ENCODE data around the gene HINT3. TPM values are rescaled to one million over a fixed set of nuclear protein-coding genes. Genes with fewer than 3 reads are reported as not detected.

The HINT3 gene
- total and polyA plus RNA-seq, 5 donors, result 13.0 to 31.0 (median 27.9) TPM

- Histone ChIP-seq H3K4me3 (ENCODE audit: low read length) (peak overlapping the region; percentile 89), H3K27me3 (ENCODE audit: control insufficient read depth, insufficient read depth) (no peaks in the 10 kb centered on the region), H3K4me1 (ENCODE audit: control insufficient read depth, insufficient read depth, low read length) (no peaks in the 10 kb centered on the region), H3K27ac (ENCODE audit: low read length) (peak overlapping the region; percentile 75), H3K9me3 (ENCODE audit: control insufficient read depth, low read length) (no peaks in the 10 kb centered on the region)
- intact Hi-C loops (cut with DNase I), result no loop called here
- ATAC-seq, result no peak
- DNase-seq, result no peak
- WGBS, result 8% methylated on average over 3 of the region's 3 CpGs
Measured at GRCh38 chr6:125985979-125986300, 29.4 kb downstream of the HINT3 start.

GRCh38 chr6:125986301-125987025, 29.9 kb downstream of the HINT3 start, which contains the start of gene TRMT11:
TRMT11 (plus strand) TSS chr6:125986540; CDS start chr6:125986551, 11 bp downstream.
- Histone ChIP-seq H3K27ac (ENCODE audit: low read length) (peak within 1 kb of the TSS; percentile 75), H3K27me3 (ENCODE audit: control insufficient read depth, insufficient read depth) (no peaks in the 10 kb centered on the region), H3K4me1 (ENCODE audit: control insufficient read depth, insufficient read depth, low read length) (no peaks in the 10 kb centered on the region), H3K9me3 (ENCODE audit: control insufficient read depth, low read length) (no peaks in the 10 kb centered on the region), H3K4me3 (ENCODE audit: low read length) (peak within 1 kb of the TSS; percentile 89)
- WGBS, result under 1% methylated on average over 52 of the region's 52 CpGs
- DNase-seq, result peak; percentile 91 to 94 (median 94)
- intact Hi-C loops (cut with DNase I), result no loop called here
- peak; percentile 99 for ATAC-seq

- peak; percentile 4 to 19 for ATAC-seq
- H3K9me3 ChIP-seq (ENCODE audit: control insufficient read depth, low read length), result no peaks in the 10 kb centered on the region
- no peak for DNase-seq
- H3K4me1 ChIP-seq (ENCODE audit: control insufficient read depth, insufficient read depth, low read length), result no peaks in the 10 kb centered on the region
- peak overlapping the region; percentile 89 for H3K4me3 ChIP-seq (ENCODE audit: low read length)
- no peaks in the 10 kb centered on the region for H3K27me3 ChIP-seq (ENCODE audit: control insufficient read depth, insufficient read depth)
- 24% methylated on average over 10 of the region's 10 CpGs for WGBS
- no peak overlapping the region for H3K27ac ChIP-seq (ENCODE audit: low read length)
- intact Hi-C loops (cut with DNase I), result no loop called here
Measured at GRCh38 chr6:125987026-125987617, 30.6 kb downstream of the HINT3 start.

- no peak for DNase-seq
- intact Hi-C loops (cut with DNase I), result no loop called here
- Histone ChIP-seq H3K27ac (ENCODE audit: low read length) (no peak overlapping the region), H3K4me1 (ENCODE audit: control insufficient read depth, insufficient read depth, low read length) (no peaks in the 10 kb centered on the region), H3K27me3 (ENCODE audit: control insufficient read depth, insufficient read depth) (no peaks in the 10 kb centered on the region), H3K4me3 (ENCODE audit: low read length) (no peak overlapping the region), H3K9me3 (ENCODE audit: control insufficient read depth, low read length) (no peaks in the 10 kb centered on the region)
- no peak for ATAC-seq
Measured at GRCh38 chr6:125988280-125988679, 31.7 kb downstream of the HINT3 start.

GRCh38 chr6:125989631-125990030, 33.1 kb downstream of the HINT3 start:
- Histone ChIP-seq H3K27ac (ENCODE audit: low read length) (no peak overlapping the region), H3K4me3 (ENCODE audit: low read length) (no peak overlapping the region), H3K9me3 (ENCODE audit: control insufficient read depth, low read length) (no peaks in the 10 kb centered on the region), H3K27me3 (ENCODE audit: control insufficient read depth, insufficient read depth) (no peaks in the 10 kb centered on the region), H3K4me1 (ENCODE audit: control insufficient read depth, insufficient read depth, low read length) (no peaks in the 10 kb centered on the region)
- no peak for DNase-seq
- WGBS, result 82% methylated on average over 3 of the region's 3 CpGs
- no peak for ATAC-seq
- intact Hi-C loops (cut with DNase I), result no loop called here

GRCh38 chr6:125991653-125992052, 35.1 kb downstream of the HINT3 start:
- intact Hi-C loops (cut with DNase I), result no loop called here
- H3K4me1 ChIP-seq (ENCODE audit: control insufficient read depth, insufficient read depth, low read length), result no peaks in the 10 kb centered on the region
- no peak for DNase-seq
- WGBS, result 91% methylated on average over 1 of the region's 1 CpG
- no peak overlapping the region for H3K4me3 ChIP-seq (ENCODE audit: low read length)
- H3K27ac ChIP-seq (ENCODE audit: low read length), result no peak overlapping the region
- no peaks in the 10 kb centered on the region for H3K9me3 ChIP-seq (ENCODE audit: control insufficient read depth, low read length)
- no peak for ATAC-seq
- no peaks in the 10 kb centered on the region for H3K27me3 ChIP-seq (ENCODE audit: control insufficient read depth, insufficient read depth)

GRCh38 chr6:125994670-125995488, 38.3 kb downstream of the HINT3 start:
- intact Hi-C loops (cut with DNase I), result loop anchor here in 1 of 4 donors (5.0 kb wide), 1 partner anchor 1127 kb away; no protein-coding TSS in a partner anchor
- no peak for DNase-seq

GRCh38 chr6:125995972-125996580, 39.5 kb downstream of the HINT3 start:
- H3K27me3 ChIP-seq (ENCODE audit: control insufficient read depth, insufficient read depth), result no peaks in the 10 kb centered on the region
- DNase-seq (peak; percentile 41 to 79 (median 46)), ATAC-seq (peak; percentile 88 to 91)
- no peaks in the 10 kb centered on the region for H3K4me1 ChIP-seq (ENCODE audit: control insufficient read depth, insufficient read depth, low read length)
- intact Hi-C loops (cut with DNase I), result loop anchor here in 1 of 4 donors (5.0 kb wide), 1 partner anchor 1126 kb away; no protein-coding TSS in a partner anchor
- no peaks in the 10 kb centered on the region for H3K9me3 ChIP-seq (ENCODE audit: control insufficient read depth, low read length)
- 8% methylated on average over 8 of the region's 8 CpGs for WGBS
- H3K4me3 ChIP-seq (ENCODE audit: low read length), result no peak overlapping the region
- H3K27ac ChIP-seq (ENCODE audit: low read length), result no peak overlapping the region

More at GRCh38 chr6:125994670-125995488, 38.3 kb downstream of the HINT3 start:
- Histone ChIP-seq H3K27me3 (ENCODE audit: control insufficient read depth, insufficient read depth) (no peaks in the 10 kb centered on the region), H3K27ac (ENCODE audit: low read length) (no peak overlapping the region), H3K4me1 (ENCODE audit: control insufficient read depth, insufficient read depth, low read length) (no peaks in the 10 kb centered on the region), H3K9me3 (ENCODE audit: control insufficient read depth, low read length) (no peaks in the 10 kb centered on the region), H3K4me3 (ENCODE audit: low read length) (no peak overlapping the region)
- peak; percentile 49 to 64 for ATAC-seq
- 65% methylated on average over 5 of the region's 5 CpGs for WGBS

- intact Hi-C loops (cut with DNase I), result no loop called here
- H3K4me3 ChIP-seq (ENCODE audit: low read length), result no peak overlapping the region
- ATAC-seq (no peak), DNase-seq (peak in 1 of 3 donors; percentile 10)
- WGBS, result 93% methylated on average over 8 of the region's 8 CpGs
- H3K27ac ChIP-seq (ENCODE audit: low read length), result no peak overlapping the region
- no peaks in the 10 kb centered on the region for H3K9me3 ChIP-seq (ENCODE audit: control insufficient read depth, low read length)
- no peaks in the 10 kb centered on the region for H3K27me3 ChIP-seq (ENCODE audit: control insufficient read depth, insufficient read depth)
- no peaks in the 10 kb centered on the region for H3K4me1 ChIP-seq (ENCODE audit: control insufficient read depth, insufficient read depth, low read length)
Measured at GRCh38 chr6:126002755-126003679, 46.4 kb downstream of the HINT3 start.

- no peak overlapping the region for H3K27ac ChIP-seq (ENCODE audit: low read length)
- no peaks in the 10 kb centered on the region for H3K9me3 ChIP-seq (ENCODE audit: control insufficient read depth, low read length)
- H3K4me1 ChIP-seq (ENCODE audit: control insufficient read depth, insufficient read depth, low read length), result no peaks in the 10 kb centered on the region
- DNase-seq, result no peak
- ATAC-seq, result no peak
- H3K4me3 ChIP-seq (ENCODE audit: low read length), result no peak overlapping the region
- no peaks in the 10 kb centered on the region for H3K27me3 ChIP-seq (ENCODE audit: control insufficient read depth, insufficient read depth)
- intact Hi-C loops (cut with DNase I), result no loop called here
Measured at GRCh38 chr6:126007800-126008199, 51.2 kb downstream of the HINT3 start.
